Aortic smooth muscle cell (primary cell): Measurements from ENCODE around the gene NDUFS4. TPM values are rescaled to one million over a fixed set of nuclear protein-coding genes. Genes with fewer than 3 reads are reported as not detected.

Source experiments
- total RNA-seq: library from RNA; depleted of rRNA; stranded (reverse); fragments of >200 nt; gene quantifications from 2 replicates; pipeline ENCODE4 v1.2.3, GENCODE V29; 2014

NDUFS4 gene
- total RNA-seq, result 115 and 139 TPM in 2 replicates

GRCh38 chr5:53560506-53561191, at the start of gene NDUFS4:
TSS of gene NDUFS4 (plus strand) at chr5:53560639. CDS start at chr5:53560663, 24 bp downstream.

Other genes with a start within 250 kb of the NDUFS4 start
- 95.7 and 152 TPM in 2 replicates for gene FST, start 80.0 kb upstream of the NDUFS4 start, total RNA-seq